ENCODE data around the gene FAU.

Gene FAU

GRCh38 chr11:65107078-65107477 is 14.9 kb downstream of the FAU start:
- DNase-seq (ENCODE audit: low spot score), result no peak

- no peak for DNase-seq (ENCODE audit: low spot score)
Measured at GRCh38 chr11:65104628-65105027, 17.3 kb downstream of the FAU start.

- no peak for DNase-seq (ENCODE audit: low spot score)
Measured at GRCh38 chr11:65103476-65103875, 18.5 kb downstream of the FAU start.

- no peak for DNase-seq (ENCODE audit: low spot score)
Measured at GRCh38 chr11:65102142-65103095, 19.5 kb downstream of the FAU start.

- DNase-seq (ENCODE audit: low spot score), result no peak
Measured at GRCh38 chr11:65100674-65101350, 21.1 kb downstream of the FAU start.

GRCh38 chr11:65096926-65097325 is 25.0 kb downstream of the FAU start:
- DNase-seq (ENCODE audit: low spot score), result no peak

GRCh38 chr11:65095974-65096806 is 25.7 kb downstream of the FAU start, which contains the start of gene VPS51:
Gene VPS51, plus strand, starts transcription at chr11:65096214. Its CDS starts 37 bp downstream, at chr11:65096251.
- peak; percentile 96 for DNase-seq (ENCODE audit: low spot score)

- DNase-seq (ENCODE audit: low spot score), result no peak
Measured at GRCh38 chr11:65095427-65095826, 26.5 kb downstream of the FAU start.

GRCh38 chr11:65090628-65091027 is 31.3 kb downstream of the FAU start:
- no peak for DNase-seq (ENCODE audit: low spot score)

- no peak for DNase-seq (ENCODE audit: low spot score)
Measured at GRCh38 chr11:65089621-65090020, 32.3 kb downstream of the FAU start.

GRCh38 chr11:65087827-65088226 is 34.1 kb downstream of the FAU start:
- DNase-seq (ENCODE audit: low spot score), result no peak

- no peak for DNase-seq (ENCODE audit: low spot score)
Measured at GRCh38 chr11:65087216-65087615, 34.7 kb downstream of the FAU start.

GRCh38 chr11:65086809-65087208 is 35.1 kb downstream of the FAU start:
- no peak for DNase-seq (ENCODE audit: low spot score)

- DNase-seq (ENCODE audit: low spot score), result no peak
Measured at GRCh38 chr11:65085446-65085845, 36.5 kb downstream of the FAU start.

GRCh38 chr11:65084598-65085375 is 37.1 kb downstream of the FAU start:
- DNase-seq (ENCODE audit: low spot score), result no peak

- peak; percentile 99 for DNase-seq (ENCODE audit: low spot score)
Measured at GRCh38 chr11:65083834-65084597, 37.9 kb downstream of the FAU start, which contains the start of the genes CDCA5 and ZFPL1. Gene CDCA5, minus strand, starts transcription at chr11:65084040. Its CDS starts 62 bp downstream, at chr11:65083978. Gene ZFPL1, plus strand, starts transcription at chr11:65084222. Its CDS starts 477 bp downstream, at chr11:65084699.

GRCh38 chr11:65083134-65083833 is 38.6 kb downstream of the FAU start:
- DNase-seq (ENCODE audit: low spot score), result no peak

- DNase-seq (ENCODE audit: low spot score), result no peak
Measured at GRCh38 chr11:65078786-65079342, 43.1 kb downstream of the FAU start.

GRCh38 chr11:65078151-65078550 is 43.8 kb downstream of the FAU start:
- peak; percentile 43 for DNase-seq (ENCODE audit: low spot score)
